NCI-H2029 (cell line): Measurements from ENCODE around the gene PSTK.

Experiments
- DNase-seq: peaks from one replicate; lab custom pipeline; 2025; lab: John Stamatoyannopoulos, UW

The PSTK gene

DNA sequence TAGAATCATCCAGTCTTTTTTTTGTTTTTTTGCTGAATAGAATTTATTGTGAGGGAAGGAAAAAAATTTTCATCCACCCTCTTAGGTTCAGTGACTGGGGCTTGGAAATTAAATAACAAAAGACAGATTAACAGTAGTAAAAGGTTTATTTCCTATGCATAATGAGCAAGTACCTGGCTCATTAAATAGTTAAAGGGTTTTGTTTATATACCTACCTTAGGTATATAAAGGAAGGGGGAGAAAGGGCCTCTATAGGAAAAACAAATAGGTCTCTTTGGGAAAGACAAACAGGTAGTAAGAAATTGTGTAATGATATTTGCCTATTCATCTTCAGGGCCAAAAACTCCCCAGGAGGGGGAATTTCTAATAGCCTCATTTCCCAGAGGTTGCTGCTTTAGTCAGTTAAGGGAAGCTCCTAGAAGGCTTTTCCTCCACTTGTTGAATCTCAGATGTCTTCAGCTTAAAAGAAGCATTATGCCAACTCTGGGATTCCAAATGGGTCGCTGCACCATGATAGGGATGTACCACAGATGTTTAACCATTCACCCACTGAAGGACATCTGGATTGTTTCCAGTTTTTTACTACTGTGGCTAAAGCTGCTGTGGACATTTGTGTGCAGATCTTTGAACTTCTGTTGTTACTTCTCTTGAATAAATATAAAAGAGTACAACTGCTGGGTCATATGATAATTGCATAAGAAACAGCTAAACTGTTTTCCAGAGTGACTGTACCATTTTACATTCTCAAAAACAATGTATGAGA lies 39.9 kb downstream of the PSTK start:
- no peak for DNase-seq

GRCh38 chr10:123021517-123021916 lies 41.3 kb downstream of the PSTK start:
- no peak for DNase-seq

DNA sequence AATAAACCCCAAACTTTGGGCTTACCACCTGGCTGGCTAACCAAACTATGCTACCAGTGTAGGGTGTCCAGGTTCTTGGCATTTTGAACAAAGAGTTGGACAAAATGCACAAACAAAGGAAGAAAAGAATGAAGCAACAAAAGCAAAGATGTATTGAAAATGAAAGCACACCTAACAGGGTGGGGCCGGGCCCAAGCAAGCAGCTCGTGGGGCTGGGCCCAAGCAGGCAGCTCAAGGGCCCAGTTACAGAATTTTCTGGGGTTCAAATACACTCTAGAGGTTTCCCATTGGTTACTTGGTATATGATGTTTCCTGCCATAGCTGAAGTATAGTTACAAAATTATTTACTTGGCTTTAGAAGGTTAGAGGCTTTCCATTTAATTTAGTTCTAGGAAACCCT lies 44.3 kb downstream of the PSTK start:
- no peak for DNase-seq

GRCh38 chr10:123026302-123026701 lies 46.1 kb downstream of the PSTK start:
- DNase-seq: no peak

DNA sequence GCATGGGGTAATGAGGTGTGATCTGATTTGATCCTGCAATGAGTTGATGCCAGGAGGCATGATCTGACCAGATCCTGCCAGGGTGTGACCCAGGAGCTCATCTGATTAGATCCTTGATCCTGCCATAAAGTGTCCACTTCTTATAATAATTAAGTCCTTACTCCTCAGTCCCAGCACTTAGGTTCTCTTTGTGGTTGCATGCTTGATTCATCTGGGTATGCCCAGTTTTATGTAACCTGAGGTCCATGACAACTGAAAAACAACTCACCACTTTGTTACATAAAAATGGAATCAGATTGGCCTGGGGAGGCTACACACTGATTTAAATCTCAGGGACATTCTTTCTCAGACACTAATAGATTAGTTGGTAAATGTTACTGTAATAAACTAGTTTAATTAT lies 47.7 kb downstream of the PSTK start:
- no peak for DNase-seq

DNA sequence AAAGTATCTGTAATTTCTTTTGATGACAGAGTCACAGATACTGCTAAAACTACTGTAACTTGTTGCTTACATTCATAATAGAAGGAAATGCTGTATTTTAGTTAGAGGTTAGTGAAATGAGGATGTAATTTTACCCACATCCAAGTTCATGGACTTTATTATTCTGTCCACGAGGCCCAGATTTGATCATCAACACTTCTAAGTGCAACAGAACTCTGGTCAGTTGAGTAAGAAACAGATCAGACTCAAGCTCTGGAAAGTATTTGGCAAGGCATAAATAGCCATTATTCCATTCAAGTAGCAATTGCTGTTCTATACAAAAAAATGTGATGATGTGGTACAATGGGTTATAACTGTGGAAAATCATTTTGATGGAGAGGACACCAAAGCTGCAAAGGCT lies 50.9 kb downstream of the PSTK start:
- DNase-seq: no peak

- DNase-seq: no peak
These were observed 54.1 kb downstream of the PSTK start for GRCh38 chr10:123034332-123034731.

DNA sequence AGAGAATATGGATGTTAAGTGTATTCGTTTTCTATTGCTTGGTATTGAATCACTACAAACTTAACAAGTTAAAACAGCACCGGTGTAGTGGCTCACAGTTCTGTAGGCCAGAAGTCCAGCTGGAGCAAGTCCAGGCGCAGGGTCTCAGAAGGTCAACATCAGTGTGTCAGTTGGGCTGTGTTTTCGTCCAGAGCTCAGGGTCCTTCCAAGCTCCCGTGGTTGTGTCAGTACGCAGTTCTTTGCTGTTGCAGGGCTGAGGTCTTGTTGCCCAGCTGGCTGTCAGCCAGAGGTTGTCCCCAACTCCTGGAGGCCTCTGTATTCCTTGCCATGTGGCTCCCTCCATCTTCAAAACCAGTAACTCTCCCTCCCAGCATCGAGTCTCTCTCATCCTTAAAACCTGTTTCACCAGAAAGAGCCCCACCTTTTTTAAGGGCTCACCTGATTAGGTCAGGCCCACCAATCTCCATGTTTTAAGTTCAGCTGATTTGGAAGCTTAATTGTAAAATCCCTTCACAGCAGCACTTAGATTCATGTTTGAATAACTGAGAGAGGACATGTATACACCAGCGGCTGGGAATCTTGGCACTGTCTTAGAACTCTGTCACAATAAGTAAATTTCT lies 55.4 kb downstream of the PSTK start:
- no peak for DNase-seq

GRCh38 chr10:123038782-123039631 lies 58.8 kb downstream of the PSTK start:
- no peak for DNase-seq

- no peak for DNase-seq
These were observed 59.4 kb downstream of the PSTK start for GRCh38 chr10:123039632-123039930.
